H1 (cell line): Measurements from ENCODE around the gene RASSF5. TPM values are rescaled to one million over a fixed set of nuclear protein-coding genes. Genes with fewer than 3 reads are reported as not detected.

Experiments
- CBX5 ChIP-seq: fragments of 300-800, 300-1000 bp; sonication (generic); IDR thresholded peaks from 2 replicates; pipeline ENCODE4 v1.7.1; 2016; ENCODE audit warnings: antibody characterized with exemption, low read length, low read depth
- HDAC6 ChIP-seq: IDR thresholded peaks from one replicate; pipeline ENCODE4 v1.7.1; 2012; ENCODE audit warnings: low read depth, mild to moderate bottlenecking, inconsistent platforms, low read length, moderate library complexity
- NRF1 ChIP-seq: IDR thresholded peaks from 2 replicates; pipeline ENCODE4 v1.6.1; 2011; ENCODE audit warnings: mild to moderate bottlenecking, low read depth, low read length, improper control_type of control experiment
- RBBP5 ChIP-seq: IDR thresholded peaks from 2 replicates; pipeline ENCODE4 v1.7.1; 2012; ENCODE audit warnings: low read depth, mild to moderate bottlenecking, inconsistent platforms, low read length, moderate library complexity, borderline replicate concordance
- SIRT6 ChIP-seq: IDR thresholded peaks from one replicate; pipeline ENCODE4 v1.7.1; 2012; ENCODE audit warnings: low read length, inconsistent platforms
- SIX5 ChIP-seq: IDR thresholded peaks from 2 replicates; pipeline ENCODE4 v1.6.1; 2011; ENCODE audit warnings: mild to moderate bottlenecking, low read depth, low read length
- TAF1 ChIP-seq: IDR thresholded peaks from 2 replicates; pipeline ENCODE4 v1.6.1; 2011; ENCODE audit warnings: mild to moderate bottlenecking, low read depth, low read length
- ZNF274 ChIP-seq: IDR thresholded peaks from 2 replicates; pipeline ENCODE4 v1.7.0; 2012; ENCODE audit warnings: low read length, borderline replicate concordance; ENCODE audit errors: extremely low read depth
- polyA plus RNA-seq, 7 experiments: library from polyadenylated mRNA; depleted of rRNA in 3 of 7; stranded (reverse) in 5 of 7; unstranded in 2 of 7; fragments of >200 nt in 5 of 7; fragments of 200-250 nt in 2 of 7; gene quantifications; 1 replicate in 5 of 7; 2 replicates in 1 of 7; 4 replicates in 1 of 7; pipeline versions ENCODE4 v1.2.1 to v1.2.3, GENCODE V29; 2011 to 2013; ENCODE audit warnings: missing spikeins in 2 of 7, mixed read lengths in 2 of 7
- total RNA-seq: library from RNA; stranded (reverse); fragmentation: NEBNext Ultra II Directional; extraction: Animal tissue kit (Norgen Biotek cat#: 25700); gene quantifications from 2 replicates; pipeline ENCODE4 v1.2.1, GENCODE V29; 2021
- TF ChIP-seq, protein P1 (sequence below): fragments of 300-600 bp; sonication (generic); IDR thresholded peaks from 2 replicates; pipeline ENCODE4 v1.7.1; 2012; ENCODE audit warnings: low read length, moderate library complexity, mild to moderate bottlenecking, inconsistent platforms; ENCODE audit not compliant: insufficient replicate concordance
- TF ChIP-seq, protein P2 (sequence below): IDR thresholded peaks from 2 replicates; pipeline ENCODE4 v1.6.1; 2011; ENCODE audit warnings: low read length, improper control_type of control experiment

RASSF5 gene
- total and polyA plus RNA-seq, 2 of the 8 experiments (the other 6 are each of a cell fraction or from before 2014, with no cell fraction given), result 0.82 to 1.8 TPM

DNA sequence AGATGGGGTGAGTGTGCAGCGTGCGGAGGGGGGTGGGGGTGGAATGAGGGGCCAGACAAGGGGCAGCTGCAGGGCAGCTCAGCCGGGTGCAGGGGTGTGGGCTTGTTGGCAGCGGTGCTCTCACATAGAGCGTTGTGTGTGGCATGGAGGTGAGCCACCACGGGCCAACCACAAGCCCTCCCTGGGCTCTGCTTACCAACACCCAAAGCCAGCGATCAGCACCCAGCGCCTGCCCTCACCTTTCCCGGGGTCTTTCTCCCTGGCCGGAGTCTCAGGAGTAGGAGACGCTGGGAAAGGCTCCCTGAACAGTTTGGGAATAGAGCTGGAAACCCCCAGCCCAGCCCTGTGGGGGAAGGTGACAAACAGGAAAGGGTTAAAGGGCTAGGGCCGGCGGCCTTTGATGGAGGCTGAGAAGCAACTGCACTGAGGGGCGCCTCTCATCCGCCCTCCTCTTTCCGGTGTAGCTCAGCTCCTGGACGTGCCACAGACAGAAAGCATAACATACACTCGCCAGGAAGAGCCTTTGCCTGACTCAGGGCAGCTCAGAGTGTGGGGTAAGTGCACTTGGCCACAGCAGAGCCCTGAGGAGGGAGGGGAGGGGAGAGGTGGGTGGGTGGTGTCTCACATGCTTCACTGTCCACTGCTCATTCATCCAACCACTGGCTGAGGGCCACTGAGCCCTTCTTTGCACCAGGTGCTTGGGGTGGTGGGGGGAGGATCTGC lies 36.5 kb upstream of the RASSF5 start (continued):
- TF ChIP-seq, protein P1, sequence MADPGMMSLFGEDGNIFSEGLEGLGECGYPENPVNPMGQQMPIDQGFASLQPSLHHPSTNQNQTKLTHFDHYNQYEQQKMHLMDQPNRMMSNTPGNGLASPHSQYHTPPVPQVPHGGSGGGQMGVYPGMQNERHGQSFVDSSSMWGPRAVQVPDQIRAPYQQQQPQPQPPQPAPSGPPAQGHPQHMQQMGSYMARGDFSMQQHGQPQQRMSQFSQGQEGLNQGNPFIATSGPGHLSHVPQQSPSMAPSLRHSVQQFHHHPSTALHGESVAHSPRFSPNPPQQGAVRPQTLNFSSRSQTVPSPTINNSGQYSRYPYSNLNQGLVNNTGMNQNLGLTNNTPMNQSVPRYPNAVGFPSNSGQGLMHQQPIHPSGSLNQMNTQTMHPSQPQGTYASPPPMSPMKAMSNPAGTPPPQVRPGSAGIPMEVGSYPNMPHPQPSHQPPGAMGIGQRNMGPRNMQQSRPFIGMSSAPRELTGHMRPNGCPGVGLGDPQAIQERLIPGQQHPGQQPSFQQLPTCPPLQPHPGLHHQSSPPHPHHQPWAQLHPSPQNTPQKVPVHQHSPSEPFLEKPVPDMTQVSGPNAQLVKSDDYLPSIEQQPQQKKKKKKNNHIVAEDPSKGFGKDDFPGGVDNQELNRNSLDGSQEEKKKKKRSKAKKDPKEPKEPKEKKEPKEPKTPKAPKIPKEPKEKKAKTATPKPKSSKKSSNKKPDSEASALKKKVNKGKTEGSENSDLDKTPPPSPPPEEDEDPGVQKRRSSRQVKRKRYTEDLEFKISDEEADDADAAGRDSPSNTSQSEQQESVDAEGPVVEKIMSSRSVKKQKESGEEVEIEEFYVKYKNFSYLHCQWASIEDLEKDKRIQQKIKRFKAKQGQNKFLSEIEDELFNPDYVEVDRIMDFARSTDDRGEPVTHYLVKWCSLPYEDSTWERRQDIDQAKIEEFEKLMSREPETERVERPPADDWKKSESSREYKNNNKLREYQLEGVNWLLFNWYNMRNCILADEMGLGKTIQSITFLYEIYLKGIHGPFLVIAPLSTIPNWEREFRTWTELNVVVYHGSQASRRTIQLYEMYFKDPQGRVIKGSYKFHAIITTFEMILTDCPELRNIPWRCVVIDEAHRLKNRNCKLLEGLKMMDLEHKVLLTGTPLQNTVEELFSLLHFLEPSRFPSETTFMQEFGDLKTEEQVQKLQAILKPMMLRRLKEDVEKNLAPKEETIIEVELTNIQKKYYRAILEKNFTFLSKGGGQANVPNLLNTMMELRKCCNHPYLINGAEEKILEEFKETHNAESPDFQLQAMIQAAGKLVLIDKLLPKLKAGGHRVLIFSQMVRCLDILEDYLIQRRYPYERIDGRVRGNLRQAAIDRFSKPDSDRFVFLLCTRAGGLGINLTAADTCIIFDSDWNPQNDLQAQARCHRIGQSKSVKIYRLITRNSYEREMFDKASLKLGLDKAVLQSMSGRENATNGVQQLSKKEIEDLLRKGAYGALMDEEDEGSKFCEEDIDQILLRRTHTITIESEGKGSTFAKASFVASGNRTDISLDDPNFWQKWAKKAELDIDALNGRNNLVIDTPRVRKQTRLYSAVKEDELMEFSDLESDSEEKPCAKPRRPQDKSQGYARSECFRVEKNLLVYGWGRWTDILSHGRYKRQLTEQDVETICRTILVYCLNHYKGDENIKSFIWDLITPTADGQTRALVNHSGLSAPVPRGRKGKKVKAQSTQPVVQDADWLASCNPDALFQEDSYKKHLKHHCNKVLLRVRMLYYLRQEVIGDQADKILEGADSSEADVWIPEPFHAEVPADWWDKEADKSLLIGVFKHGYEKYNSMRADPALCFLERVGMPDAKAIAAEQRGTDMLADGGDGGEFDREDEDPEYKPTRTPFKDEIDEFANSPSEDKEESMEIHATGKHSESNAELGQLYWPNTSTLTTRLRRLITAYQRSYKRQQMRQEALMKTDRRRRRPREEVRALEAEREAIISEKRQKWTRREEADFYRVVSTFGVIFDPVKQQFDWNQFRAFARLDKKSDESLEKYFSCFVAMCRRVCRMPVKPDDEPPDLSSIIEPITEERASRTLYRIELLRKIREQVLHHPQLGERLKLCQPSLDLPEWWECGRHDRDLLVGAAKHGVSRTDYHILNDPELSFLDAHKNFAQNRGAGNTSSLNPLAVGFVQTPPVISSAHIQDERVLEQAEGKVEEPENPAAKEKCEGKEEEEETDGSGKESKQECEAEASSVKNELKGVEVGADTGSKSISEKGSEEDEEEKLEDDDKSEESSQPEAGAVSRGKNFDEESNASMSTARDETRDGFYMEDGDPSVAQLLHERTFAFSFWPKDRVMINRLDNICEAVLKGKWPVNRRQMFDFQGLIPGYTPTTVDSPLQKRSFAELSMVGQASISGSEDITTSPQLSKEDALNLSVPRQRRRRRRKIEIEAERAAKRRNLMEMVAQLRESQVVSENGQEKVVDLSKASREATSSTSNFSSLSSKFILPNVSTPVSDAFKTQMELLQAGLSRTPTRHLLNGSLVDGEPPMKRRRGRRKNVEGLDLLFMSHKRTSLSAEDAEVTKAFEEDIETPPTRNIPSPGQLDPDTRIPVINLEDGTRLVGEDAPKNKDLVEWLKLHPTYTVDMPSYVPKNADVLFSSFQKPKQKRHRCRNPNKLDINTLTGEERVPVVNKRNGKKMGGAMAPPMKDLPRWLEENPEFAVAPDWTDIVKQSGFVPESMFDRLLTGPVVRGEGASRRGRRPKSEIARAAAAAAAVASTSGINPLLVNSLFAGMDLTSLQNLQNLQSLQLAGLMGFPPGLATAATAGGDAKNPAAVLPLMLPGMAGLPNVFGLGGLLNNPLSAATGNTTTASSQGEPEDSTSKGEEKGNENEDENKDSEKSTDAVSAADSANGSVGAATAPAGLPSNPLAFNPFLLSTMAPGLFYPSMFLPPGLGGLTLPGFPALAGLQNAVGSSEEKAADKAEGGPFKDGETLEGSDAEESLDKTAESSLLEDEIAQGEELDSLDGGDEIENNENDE, result no peak
- no peak for TF ChIP-seq NRF1
- no peak for TF ChIP-seq RBBP5
- TF ChIP-seq CBX5, result no peak
- no peak for TF ChIP-seq TAF1
- no peak for TF ChIP-seq HDAC6
- TF ChIP-seq SIX5, result no peak
- TF ChIP-seq SIRT6, result no peak
- TF ChIP-seq, protein P2, sequence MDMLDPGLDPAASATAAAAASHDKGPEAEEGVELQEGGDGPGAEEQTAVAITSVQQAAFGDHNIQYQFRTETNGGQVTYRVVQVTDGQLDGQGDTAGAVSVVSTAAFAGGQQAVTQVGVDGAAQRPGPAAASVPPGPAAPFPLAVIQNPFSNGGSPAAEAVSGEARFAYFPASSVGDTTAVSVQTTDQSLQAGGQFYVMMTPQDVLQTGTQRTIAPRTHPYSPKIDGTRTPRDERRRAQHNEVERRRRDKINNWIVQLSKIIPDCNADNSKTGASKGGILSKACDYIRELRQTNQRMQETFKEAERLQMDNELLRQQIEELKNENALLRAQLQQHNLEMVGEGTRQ, result no peak
- no peak for TF ChIP-seq ZNF274
